GM18511 (cell line): ENCODE results near the gene HNRNPA3.
A peak's percentile ranks its signal among the peaks of the same experiment; 100 is the strongest.
"Not testable (repeated sequence)": the region's sequence is repeated elsewhere in the genome, so short reads cannot be mapped to it uniquely, and the experiment has no call there.

Source experiments
- ATAC-seq: cut with Tn5 transposase; IDR thresholded peaks from one replicate; pipeline ENCODE4 v1.9.1; 2021; ENCODE audit warnings: mild to moderate bottlenecking, moderate library complexity; ENCODE audit not compliant: unreplicated experiment

The HNRNPA3 gene

GRCh38 chr2:177232098-177232704 is 19.6 kb downstream of the HNRNPA3 start:
- no peak for ATAC-seq

GRCh38 chr2:177234267-177234666 is 21.7 kb downstream of the HNRNPA3 start:
- ATAC-seq, result no peak

DNA sequence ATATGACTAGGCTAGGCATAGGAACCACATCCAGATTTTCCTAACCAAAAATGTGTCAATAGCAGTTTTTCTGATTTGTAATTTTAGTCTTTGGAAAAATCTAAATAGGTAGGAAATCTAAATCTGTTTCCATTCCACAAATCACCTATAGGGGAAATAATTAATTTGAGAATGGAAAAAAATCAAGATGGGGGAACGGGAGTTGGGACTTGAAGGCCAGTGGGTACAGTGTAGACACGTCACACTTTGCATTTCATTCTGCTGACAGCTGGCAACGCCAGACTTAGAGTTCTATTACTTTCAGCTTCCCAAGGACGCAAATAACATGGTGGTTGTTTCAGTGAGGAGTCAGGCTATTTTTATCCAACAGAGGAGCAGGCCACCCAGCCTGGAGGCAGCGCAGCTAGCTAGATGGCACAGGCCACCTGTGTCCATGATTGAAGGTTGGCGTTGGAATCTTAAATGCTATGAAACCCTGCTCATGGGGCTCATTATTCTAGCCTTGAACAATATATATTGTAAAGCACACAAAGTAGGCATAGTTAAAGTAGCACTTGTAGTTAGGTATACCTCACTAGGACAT is 23.4 kb downstream of the HNRNPA3 start:
- ATAC-seq, result no peak

GRCh38 chr2:177237932-177238331 is 25.3 kb downstream of the HNRNPA3 start:
- no peak for ATAC-seq

- no peak for ATAC-seq
Measured at GRCh38 chr2:177239053-177239452, 26.5 kb downstream of the HNRNPA3 start.

- ATAC-seq, result peak; percentile 83
Measured at GRCh38 chr2:177239932-177240630, 27.5 kb downstream of the HNRNPA3 start.

GRCh38 chr2:177241711-177242120 is 29.1 kb downstream of the HNRNPA3 start:
- no peak for ATAC-seq

GRCh38 chr2:177242121-177242987 is 29.8 kb downstream of the HNRNPA3 start:
- no peak for ATAC-seq

DNA sequence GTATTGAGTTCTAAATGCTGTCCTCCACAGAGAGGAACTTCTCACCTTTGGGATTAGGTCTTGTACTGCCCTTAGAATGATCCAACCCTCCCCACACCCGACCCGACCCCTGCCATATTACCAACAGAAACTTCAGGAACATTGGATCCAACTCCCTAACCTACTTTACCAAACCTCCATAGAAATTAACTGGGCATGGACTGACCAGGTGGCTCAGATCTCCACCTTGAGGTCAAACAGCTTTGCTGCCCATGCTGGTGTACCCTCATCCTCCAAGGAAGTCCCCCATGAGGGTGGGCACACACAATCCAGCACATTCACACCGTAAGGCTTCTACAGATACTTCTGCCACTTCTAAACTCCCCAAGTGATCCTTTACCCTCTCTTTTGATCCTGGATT is 30.5 kb downstream of the HNRNPA3 start:
- ATAC-seq, result no peak

DNA sequence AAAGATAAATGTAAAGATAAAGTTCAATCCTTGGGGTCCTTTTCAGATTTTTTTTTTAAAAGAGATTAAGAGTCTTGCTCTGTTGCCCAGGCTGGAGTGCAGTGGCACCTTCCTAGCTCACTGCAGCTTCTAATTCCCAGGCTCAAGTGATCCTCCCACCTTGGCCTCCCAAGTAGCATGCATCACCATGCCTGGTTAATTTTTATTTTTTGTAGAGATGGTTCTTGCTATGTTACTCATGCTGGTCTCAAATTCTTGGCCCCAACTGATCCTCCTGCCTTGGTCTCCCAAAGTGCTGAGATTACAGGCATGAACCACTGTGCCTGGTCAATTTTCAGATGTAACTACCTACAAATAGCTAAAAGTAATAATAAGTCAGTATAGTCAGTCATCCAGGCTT is 30.9 kb downstream of the HNRNPA3 start:
- no peak for ATAC-seq

GRCh38 chr2:177244244-177244771 is 31.7 kb downstream of the HNRNPA3 start:
- ATAC-seq, result no peak

- no peak for ATAC-seq
Measured at GRCh38 chr2:177245010-177245422, 32.4 kb downstream of the HNRNPA3 start.

- no peak for ATAC-seq
Measured at GRCh38 chr2:177246000-177246399, 33.4 kb downstream of the HNRNPA3 start.

DNA sequence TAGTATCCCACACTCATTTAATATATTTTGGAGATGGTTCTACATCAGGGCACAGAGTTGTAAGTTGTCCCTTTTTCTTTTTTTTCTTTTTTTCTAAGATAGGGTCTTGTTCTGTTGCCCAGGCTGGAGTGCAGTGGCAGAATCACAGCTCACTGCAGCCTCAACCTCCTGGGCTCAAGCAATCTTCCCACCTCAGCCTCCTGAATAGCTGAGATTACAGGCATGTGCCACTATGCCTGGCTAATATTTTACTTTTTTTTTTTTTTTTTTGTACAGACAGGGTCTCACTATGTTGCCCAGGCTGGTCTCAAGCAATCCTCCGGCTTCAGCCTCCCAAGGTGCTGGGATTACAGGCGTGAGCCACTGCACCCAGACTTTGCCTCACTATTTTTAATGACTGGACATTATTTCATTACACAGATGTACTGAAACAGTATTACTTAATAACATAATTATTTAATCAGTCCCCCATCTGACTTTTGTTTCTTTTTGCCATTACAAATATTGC is 34.0 kb downstream of the HNRNPA3 start:
- not testable (repeated sequence) for ATAC-seq

DNA sequence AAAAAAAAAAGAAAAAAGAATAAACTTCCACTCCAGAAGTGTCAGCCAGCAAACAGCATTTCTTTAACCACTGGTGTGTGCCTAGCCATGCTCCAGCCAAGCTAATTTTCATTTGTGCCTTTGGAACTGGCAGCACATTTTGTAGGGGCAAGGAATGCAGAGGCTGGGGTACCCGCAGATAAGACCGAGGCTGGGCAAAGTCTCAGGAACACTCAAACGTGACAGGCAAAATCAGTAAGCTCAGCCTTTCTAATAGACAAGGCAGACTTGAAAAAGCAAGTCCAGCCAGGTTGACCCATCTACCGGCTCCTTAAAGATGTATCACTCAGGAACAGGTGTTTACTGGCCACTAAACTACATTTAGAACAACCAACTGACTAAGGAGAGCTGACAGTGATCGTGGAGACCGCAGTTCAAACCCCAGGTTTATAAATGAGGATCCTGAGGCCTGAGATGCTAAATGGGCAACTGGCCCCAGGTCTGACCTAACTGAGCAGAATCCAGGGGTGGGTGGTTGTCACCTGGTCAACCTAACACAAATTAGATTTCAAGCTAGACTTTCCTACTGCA is 35.2 kb downstream of the HNRNPA3 start:
- ATAC-seq, result no peak

- no peak for ATAC-seq
Measured at GRCh38 chr2:177249038-177249437, 36.4 kb downstream of the HNRNPA3 start.

GRCh38 chr2:177250461-177250860 is 37.9 kb downstream of the HNRNPA3 start:
- ATAC-seq, result no peak

DNA sequence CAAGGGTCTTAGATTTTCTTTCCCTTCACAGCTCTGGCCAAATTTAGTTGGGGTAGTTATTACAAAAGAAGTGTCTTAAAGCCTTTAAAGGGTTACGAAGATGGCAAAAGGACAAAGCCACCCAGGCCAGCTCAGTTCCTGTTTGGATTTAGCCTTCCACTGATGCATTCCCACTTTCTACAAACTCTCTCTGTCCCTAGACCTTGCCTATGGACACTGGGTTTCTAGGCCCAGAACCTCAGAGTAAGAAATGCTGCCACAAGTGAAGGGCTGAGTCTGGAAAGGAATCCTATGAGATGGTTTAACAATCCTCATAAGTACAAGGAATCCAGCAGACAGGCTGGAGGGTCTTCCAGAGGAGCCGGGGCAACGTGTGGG is 38.6 kb downstream of the HNRNPA3 start:
- ATAC-seq, result no peak

DNA sequence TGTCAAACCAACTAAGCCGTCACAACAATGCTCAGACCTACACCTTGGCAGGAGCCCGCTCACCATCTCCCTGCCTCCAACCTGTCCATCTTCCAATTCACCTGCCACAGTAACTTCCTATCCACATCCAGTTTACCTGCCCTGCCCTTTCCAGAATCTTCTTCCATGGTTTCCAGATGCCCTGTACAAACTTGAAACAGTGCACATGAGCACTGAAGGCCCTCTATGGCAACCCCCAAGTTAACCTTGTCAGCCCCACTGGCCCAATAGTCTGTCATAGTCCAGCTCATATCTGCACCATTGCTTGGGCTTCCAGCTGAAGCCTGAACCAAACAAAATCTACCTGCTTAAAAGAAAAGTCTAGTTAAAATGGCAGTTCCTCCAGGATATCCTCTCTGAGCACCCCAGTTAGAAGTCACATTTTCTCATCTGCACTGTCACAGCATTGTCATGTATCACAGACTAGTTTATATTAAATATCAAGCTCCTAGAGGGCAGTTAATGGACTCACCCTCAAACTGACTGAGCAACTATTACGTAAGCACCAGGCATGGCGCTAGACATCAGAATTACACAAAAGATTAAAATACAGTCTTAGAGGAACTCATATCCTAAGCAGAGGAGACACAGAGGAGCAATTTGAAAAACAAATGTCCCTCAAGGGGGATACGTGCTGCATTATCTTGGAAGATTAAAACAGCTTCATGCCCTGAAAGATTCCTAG is 40.4 kb downstream of the HNRNPA3 start:
- no peak for ATAC-seq

- no peak for ATAC-seq
Measured at GRCh38 chr2:177253704-177254103, 41.1 kb downstream of the HNRNPA3 start.
